Pancreas (tissue), 10 donors: Measurements from ENCODE around the gene ETFB. TPM values are rescaled to one million over a fixed set of nuclear protein-coding genes. Genes with fewer than 3 reads are reported as not detected.

Experiments used
- ATAC-seq, 4 donors: fragments of 200-7000 bp; cut with Tn5 transposase; one replicate each; pipeline versions ENCODE4 v1.8.0 to v1.9.1; 2020; ENCODE audit warnings: mild to moderate bottlenecking in 4 of 4, moderate library complexity in 4 of 4
- DNase-seq, 6 donors: peaks; one replicate each; pipeline ENCODE4 v3.0.0-alpha.2; 2020
- FAIRE-seq: peaks from 2 replicates; lab custom pipeline; 2012; peaks lifted over from hg19 to GRCh38; lab: Jason Lieb, UNC
- H3K27ac ChIP-seq, 4 donors: fragments of 200-600 bp; sonication (generic); 1 replicate in 3 of 4; 2 replicates in 1 of 4; pipeline versions ENCODE4 v1.5.0 to v1.8.0; 2020
- H3K27me3 ChIP-seq, 4 donors: fragments of 200-600 bp; one replicate each; pipeline ENCODE4 v1.8.0; 2021
- H3K36me3 ChIP-seq, 3 donors: fragments of 200-600 bp; sonication (generic) in 1 of 3; one replicate each; pipeline versions ENCODE4 v1.5.0 to v1.8.0; 2020 to 2021
- H3K4me1 ChIP-seq, 3 donors: fragments of 200-600 bp; one replicate each; pipeline ENCODE4 v1.8.0; 2021
- H3K4me3 ChIP-seq, 4 donors: fragments of 200-600 bp; sonication (generic) in 2 of 4; one replicate each; pipeline versions ENCODE4 v1.5.0 to v1.8.0; 2020 to 2021
- H3K9me3 ChIP-seq, 4 donors: fragments of 200-600 bp; one replicate each; pipeline ENCODE4 v1.8.0; 2021
- CTCF ChIP-seq, 4 donors: fragments of 200-600 bp; sonication (generic) in 3 of 4; IDR thresholded peaks; one replicate each; pipeline versions ENCODE4 v1.5.0 to v1.8.0; 2021; ENCODE audit warnings: antibody characterized with exemption in 4 of 4
- WGBS, 2 donors: extraction: QIAGEN DNeasy Blood & Tissue Kit; methylation state at CpG; one replicate each; pipeline ENCODE4 v1.1.7; 2013; 5-methylcytosine and 5-hydroxymethylcytosine counted together
- intact Hi-C, 3 donors: fragments of 100-400 bp; cut with DNase I; formaldehyde crosslinking; loops; one replicate each; pipeline versions ENCODE4 v1.11.1 to v1.14.2; 2022
- polyA plus RNA-seq, 2 donors: library from polyadenylated mRNA; stranded (reverse); fragments of 200-250 nt; gene quantifications; one replicate each; pipeline ENCODE4 v1.2.3, GENCODE V29; 2013
- total RNA-seq, 6 donors: library from RNA; stranded (reverse); fragmentation: NEBNext Ultra II Directional in 4 of 6; extraction: Animal tissue kit (Norgen Biotek cat#: 25700) in 4 of 6; gene quantifications; one replicate each; pipeline versions ENCODE4 v1.2.1 to v1.2.4, GENCODE V29; 2021 to 2023
- donor health status: healthy with polysubstance abuse.
- donor health status: DM: no; HTN: no; CAD: no; lungs with moderate emphysema.
- donor health status: DM: no; HTN: no; CAD: no.
- donor health status: control.
- donor health status: control.
- donor health status: Bipolar disorder and iron deficiency.
- donor health status: DM: yes; HTN: yes; CAD: no.
- donor health status: DM: no; HTN: no; CAD: no.
- donor health status: DM: no; HTN: no; CAD: no.
- donor health status: DM: yes; HTN: yes; CAD: no.

The ETFB gene
- total and polyA plus RNA-seq, 8 donors: 34.0 to 77.4 (median 47.6) TPM

- no peak for FAIRE-seq
Observed at GRCh38 chr19:51323481-51324166, 42.6 kb downstream of the ETFB start.

GRCh38 chr19:51321799-51322198 is 44.4 kb downstream of the ETFB start:
- no peak overlapping the region for H3K27ac ChIP-seq
- ATAC-seq: no peak
- WGBS, 2 donors: 44 to 50% methylated on average over 14 of the region's 14 CpGs
- H3K36me3 ChIP-seq: no peaks in the 10 kb centered on the region
- DNase-seq: no peak
- no peaks in the 10 kb centered on the region for H3K4me1 ChIP-seq
- no peak overlapping the region for H3K4me3 ChIP-seq
- TF ChIP-seq CTCF (IDR thresholded peaks at IDR 0.05): no peak
- FAIRE-seq: no peak
- no peaks in the 10 kb centered on the region for H3K9me3 ChIP-seq
- intact Hi-C loops: no loop called here
- no peaks in the 10 kb centered on the region for H3K27me3 ChIP-seq

More at GRCh38 chr19:51323481-51324166, 42.6 kb downstream of the ETFB start:
- H3K27me3 ChIP-seq: peaks cover 0 to 10% (median 3%) of the 10 kb centered on the region in 4 donors
- H3K4me3 ChIP-seq: no peak overlapping the region
- no peaks in the 10 kb centered on the region for H3K9me3 ChIP-seq
- DNase-seq (no peak), ATAC-seq (no peak)
- intact Hi-C loops: no loop called here
- TF ChIP-seq CTCF (IDR thresholded peaks at IDR 0.05): no peak
- 54 to 69% methylated on average over 29 of the region's 29 CpGs for WGBS, 2 donors
- H3K4me1 ChIP-seq: peaks cover 0 to 4% (median 0%) of the 10 kb centered on the region in 3 donors
- no peaks in the 10 kb centered on the region for H3K36me3 ChIP-seq
- H3K27ac ChIP-seq: no peak overlapping the region

DNA sequence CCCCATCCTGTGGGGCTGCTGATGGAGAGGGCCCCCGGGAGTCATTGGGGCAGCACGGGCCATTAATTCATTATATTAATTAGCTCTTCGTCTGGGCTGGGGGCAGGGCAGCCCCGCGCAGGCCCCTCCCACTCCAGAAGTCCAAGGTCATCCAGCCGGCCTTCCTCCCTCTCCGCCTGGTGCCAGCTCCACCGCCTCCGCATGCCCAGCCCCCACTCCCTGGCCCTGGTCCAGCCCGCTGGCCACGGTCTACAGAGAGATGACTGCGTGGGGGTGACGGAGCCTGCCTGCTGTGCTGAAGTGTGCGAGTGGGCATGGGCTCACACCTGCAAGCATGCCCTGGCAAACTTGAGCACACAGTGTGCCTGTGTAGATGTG is 45.9 kb downstream of the ETFB start:
- Histone ChIP-seq H3K4me1 (no peaks in the 10 kb centered on the region), H3K9me3 (no peaks in the 10 kb centered on the region), H3K27ac (no peak overlapping the region), H3K36me3 (no peaks in the 10 kb centered on the region), H3K27me3 (no peaks in the 10 kb centered on the region), H3K4me3 (no peak overlapping the region)
- DNase-seq (peak in 1 of 6 donors; percentile 42), FAIRE-seq (no peak), ATAC-seq (peak in 2 of 4 donors; percentile 21 to 36)
- intact Hi-C loops: no loop called here
- no peak for TF ChIP-seq CTCF (IDR thresholded peaks at IDR 0.05)
- 2 to 7% methylated on average over 14 of the region's 14 CpGs for WGBS, 2 donors

- H3K4me1 ChIP-seq: no peaks in the 10 kb centered on the region
- intact Hi-C loops: no loop called here
- no peaks in the 10 kb centered on the region for H3K9me3 ChIP-seq
- no peak for ATAC-seq
- H3K4me3 ChIP-seq: no peak overlapping the region
- FAIRE-seq: no peak
- no peak overlapping the region for H3K27ac ChIP-seq
- H3K27me3 ChIP-seq: no peaks in the 10 kb centered on the region
- H3K36me3 ChIP-seq: no peaks in the 10 kb centered on the region
- no peak for DNase-seq
- WGBS, 2 donors: 63% methylated on average over 14 of the region's 14 CpGs
- no peak for TF ChIP-seq CTCF (IDR thresholded peaks at IDR 0.05)
Observed at GRCh38 chr19:51319649-51320279, 46.4 kb downstream of the ETFB start.
